NB4 (cell line): Measurements from ENCODE around the gene TNNC1.

Experiments
- DNase-seq: peaks from one replicate; pipeline ENCODE4 v3.0.0; 2010; ENCODE audit warnings: low read depth
- H3K4me3 ChIP-seq: one replicate; pipeline ENCODE4 v1.5.1; 2011; ENCODE audit warnings: mild to moderate bottlenecking, low read depth, low read length, moderate library complexity
- CTCF ChIP-seq: IDR thresholded peaks from one replicate; pipeline ENCODE4 v1.5.1; 2012; ENCODE audit warnings: low read depth, low read length
- MAX ChIP-seq: IDR thresholded peaks from 2 replicates; pipeline ENCODE4 v1.6.1; 2011; ENCODE audit warnings: low read depth, low read length
- MYC ChIP-seq: IDR thresholded peaks from 2 replicates; pipeline ENCODE4 v1.6.1; 2011; ENCODE audit warnings: low read depth, low read length
- POLR2A ChIP-seq: IDR thresholded peaks from 2 replicates; pipeline ENCODE4 v1.6.1; 2011; ENCODE audit warnings: mild to moderate bottlenecking; ENCODE audit not compliant: insufficient read length; ENCODE audit errors: extremely low read depth

The TNNC1 gene

GRCh38 chr3:52406231-52406661 lies 47.6 kb downstream of the TNNC1 start:
- H3K4me3 ChIP-seq: no peak overlapping the region
- DNase-seq: no peak
- TF ChIP-seq CTCF (no peak), MAX (no peak), MYC (no peak), POLR2A (no peak)

GRCh38 chr3:52405601-52406110 lies 48.2 kb downstream of the TNNC1 start:
- no peak for TF ChIP-seq POLR2A
- no peak for DNase-seq
- no peak overlapping the region for H3K4me3 ChIP-seq

GRCh38 chr3:52405066-52405465 lies 48.8 kb downstream of the TNNC1 start:
- no peak overlapping the region for H3K4me3 ChIP-seq
- DNase-seq: no peak
- TF ChIP-seq MAX: no peak
- no peak for TF ChIP-seq MYC
- TF ChIP-seq CTCF: no peak
- no peak for TF ChIP-seq POLR2A

GRCh38 chr3:52404391-52404790 lies 49.5 kb downstream of the TNNC1 start:
- TF ChIP-seq MAX: no peak
- no peak for TF ChIP-seq POLR2A
- TF ChIP-seq MYC: no peak
- TF ChIP-seq CTCF: no peak
- no peak overlapping the region for H3K4me3 ChIP-seq
- no peak for DNase-seq

GRCh38 chr3:52403955-52404354 lies 49.9 kb downstream of the TNNC1 start:
- TF ChIP-seq MAX (no peak), MYC (no peak), POLR2A (no peak), CTCF (no peak)
- no peak overlapping the region for H3K4me3 ChIP-seq
- no peak for DNase-seq

GRCh38 chr3:52403271-52403841 lies 50.5 kb downstream of the TNNC1 start:
- TF ChIP-seq POLR2A (no peak), CTCF (no peak), MYC (no peak), MAX (no peak)
- H3K4me3 ChIP-seq: no peak overlapping the region
- DNase-seq: no peak
